ENCODE results near the gene MYOCD.

DNA sequence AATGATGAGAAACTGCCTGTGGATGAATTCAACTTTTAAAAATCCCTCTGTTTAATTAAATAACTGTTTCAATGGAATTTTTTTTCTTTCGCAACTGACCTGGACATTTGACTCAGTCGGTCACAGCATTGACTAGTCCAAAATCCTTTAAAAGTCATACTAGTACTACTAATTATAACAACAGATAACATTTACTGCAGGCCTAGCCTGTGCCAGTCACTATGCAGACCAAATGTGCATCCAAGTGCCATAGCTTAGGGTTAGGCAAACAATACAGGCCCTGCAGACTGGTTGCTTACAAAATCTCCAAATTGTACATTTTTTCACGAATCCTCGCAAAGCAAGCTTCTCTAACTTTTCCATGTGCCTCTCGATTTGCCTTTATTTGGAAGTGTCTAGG lies 56.6 kb downstream of the MYOCD start:
- TF ChIP-seq, protein P1, sequence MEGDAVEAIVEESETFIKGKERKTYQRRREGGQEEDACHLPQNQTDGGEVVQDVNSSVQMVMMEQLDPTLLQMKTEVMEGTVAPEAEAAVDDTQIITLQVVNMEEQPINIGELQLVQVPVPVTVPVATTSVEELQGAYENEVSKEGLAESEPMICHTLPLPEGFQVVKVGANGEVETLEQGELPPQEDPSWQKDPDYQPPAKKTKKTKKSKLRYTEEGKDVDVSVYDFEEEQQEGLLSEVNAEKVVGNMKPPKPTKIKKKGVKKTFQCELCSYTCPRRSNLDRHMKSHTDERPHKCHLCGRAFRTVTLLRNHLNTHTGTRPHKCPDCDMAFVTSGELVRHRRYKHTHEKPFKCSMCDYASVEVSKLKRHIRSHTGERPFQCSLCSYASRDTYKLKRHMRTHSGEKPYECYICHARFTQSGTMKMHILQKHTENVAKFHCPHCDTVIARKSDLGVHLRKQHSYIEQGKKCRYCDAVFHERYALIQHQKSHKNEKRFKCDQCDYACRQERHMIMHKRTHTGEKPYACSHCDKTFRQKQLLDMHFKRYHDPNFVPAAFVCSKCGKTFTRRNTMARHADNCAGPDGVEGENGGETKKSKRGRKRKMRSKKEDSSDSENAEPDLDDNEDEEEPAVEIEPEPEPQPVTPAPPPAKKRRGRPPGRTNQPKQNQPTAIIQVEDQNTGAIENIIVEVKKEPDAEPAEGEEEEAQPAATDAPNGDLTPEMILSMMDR (IDR thresholded peaks at IDR 0.05): no peak
- TF ChIP-seq EP300 (IDR thresholded peaks at IDR 0.05): no peak
- TF ChIP-seq POLR2A (IDR thresholded peaks at IDR 0.05): no peak

All from ovary (tissue), 3 donors.